HL-60/S4 treated with retinoic acid at 250 ng/mL for 4 days and 3 days (cell line): Measurements from ENCODE around the gene GPR107.

Experiments
- in situ Hi-C: fragments of 300-500 bp; cut with MboI; formaldehyde crosslinking; loops from 2 replicates; pipeline ENCODE4 v1.7.0; 2022; ENCODE audit warnings: low sequenced_read_pairs

Gene GPR107

DNA sequence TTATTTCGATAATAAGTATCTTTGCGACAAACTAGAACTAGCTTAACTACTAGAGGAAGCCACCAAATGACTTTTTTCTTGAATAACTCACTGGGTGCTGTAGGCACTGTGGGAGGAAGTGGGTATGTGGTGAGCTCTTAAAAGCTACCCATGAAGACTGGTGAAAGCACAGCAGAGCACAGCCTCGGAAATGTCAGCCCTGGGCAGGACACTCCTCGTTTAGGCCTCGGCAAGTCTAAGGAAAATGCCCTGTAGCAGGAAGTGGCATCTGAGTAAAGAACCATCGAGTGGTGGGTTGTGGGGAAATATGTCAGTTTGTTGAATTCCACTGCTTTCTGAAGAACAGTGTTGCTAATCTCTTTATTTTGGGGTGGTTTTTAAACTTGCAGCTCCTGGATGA, 74.5 kb downstream of the GPR107 start:
- in situ Hi-C loops: no loop called here

DNA sequence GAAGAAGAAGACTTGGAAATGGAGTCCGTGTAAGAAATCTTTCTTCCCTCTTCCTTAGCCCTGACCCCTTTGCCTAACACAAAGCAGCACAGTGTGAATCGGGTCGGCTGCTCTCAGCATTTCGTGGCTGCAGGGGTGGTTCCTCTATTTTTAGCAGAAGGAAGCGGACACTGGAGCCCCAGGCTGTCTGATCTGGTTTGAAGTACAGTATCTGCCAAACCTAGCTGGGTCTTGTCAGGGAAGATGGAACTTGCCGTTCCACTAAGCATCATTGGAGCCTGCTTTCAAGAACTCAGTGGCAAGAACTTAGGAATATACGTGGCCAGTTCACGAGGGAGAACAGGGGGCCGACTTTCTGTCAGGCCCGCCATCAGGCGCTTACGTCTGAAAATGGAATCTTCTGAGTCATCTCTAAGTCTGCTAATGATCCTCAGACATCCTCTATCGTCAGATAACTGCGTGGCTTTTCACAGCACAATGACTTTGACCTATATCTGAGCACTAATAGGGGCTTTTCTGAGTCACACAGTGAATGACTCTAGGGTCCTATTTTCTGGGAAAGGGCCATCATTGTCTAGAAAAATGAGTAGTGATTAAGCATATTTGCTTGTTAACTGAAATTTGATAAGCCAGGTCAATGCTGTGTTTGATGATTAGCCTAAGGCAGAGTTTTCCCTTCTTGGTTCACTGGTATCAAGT, 75.2 kb downstream of the GPR107 start:
- in situ Hi-C loops: no loop called here

DNA sequence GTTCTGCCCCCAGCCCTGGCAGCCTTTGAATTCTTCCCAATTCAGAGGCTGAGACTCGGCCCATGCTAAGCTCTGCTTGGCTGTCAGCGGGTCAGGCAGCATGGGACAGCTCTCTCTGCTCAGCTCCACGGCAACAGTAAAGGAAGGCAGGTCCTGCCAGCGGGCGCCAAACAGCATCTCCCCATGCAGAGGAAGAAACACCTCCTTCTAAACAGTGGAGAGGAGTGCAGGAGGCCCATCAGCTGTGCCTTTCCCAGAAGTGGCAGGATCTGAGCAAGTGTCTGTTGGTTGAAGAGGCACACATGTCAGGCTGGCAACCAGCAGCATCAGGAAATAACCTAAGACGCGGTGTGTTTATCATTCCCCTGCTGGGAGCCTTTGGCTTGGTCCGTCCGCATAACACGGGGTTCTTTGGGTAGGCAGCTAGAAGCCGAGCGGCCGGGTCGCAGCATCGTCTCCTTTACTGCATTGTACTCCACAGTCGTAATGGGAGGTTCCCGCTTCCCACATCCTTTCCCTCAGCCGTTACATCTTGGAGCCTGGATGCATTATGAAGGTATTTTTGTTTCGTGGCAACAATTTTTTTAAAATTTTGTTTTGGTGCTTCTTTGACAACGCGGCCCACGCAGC, 75.8 kb downstream of the GPR107 start:
- in situ Hi-C loops: no loop called here

DNA sequence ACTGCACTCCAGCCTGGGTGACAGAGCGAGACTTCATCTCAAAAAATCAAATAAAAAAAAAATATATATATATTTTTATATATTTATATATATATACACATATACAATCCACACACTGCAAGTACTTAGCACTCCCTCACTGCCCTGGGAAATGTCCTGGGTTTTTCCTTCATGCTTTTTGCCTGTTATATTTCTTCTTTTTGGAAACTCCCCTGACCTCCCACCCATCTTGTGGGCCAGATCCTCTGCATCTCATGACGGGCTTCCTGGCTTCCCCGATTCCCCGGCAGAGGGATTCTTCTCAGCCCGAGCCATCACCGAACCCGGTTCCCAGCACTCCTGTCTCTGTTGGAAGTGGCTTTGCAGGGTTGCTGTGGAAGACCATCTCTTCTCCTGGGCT, 79.0 kb downstream of the GPR107 start:
- in situ Hi-C loops: no loop called here

DNA sequence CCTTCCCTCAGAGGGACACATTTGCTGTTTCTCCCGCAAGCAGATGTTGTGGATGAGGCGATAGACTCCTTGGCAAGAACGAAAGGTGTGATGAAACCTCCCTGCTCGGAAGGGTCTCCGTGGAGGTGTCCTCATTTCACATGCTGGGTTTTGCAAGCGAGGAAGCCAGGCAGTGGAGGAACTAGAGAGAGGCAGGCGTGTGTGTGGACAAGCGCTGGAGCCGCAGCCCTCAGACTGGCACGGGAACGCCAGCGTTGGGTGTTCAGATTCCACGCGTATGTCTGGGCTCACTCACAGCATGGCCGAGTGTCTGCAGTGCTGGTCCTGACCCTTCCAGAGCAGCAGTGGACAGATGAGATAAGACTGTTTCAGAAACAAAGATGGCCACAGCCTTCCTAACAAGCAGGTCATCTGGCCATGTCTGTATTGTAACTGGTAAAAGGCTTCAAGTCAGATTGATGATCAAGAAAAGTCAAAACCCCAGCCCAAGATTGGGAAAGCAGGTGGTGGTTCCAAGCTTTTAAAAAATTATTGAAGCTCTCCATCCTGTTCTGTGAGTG, 83.5 kb downstream of the GPR107 start:
- in situ Hi-C loops: no loop called here

DNA sequence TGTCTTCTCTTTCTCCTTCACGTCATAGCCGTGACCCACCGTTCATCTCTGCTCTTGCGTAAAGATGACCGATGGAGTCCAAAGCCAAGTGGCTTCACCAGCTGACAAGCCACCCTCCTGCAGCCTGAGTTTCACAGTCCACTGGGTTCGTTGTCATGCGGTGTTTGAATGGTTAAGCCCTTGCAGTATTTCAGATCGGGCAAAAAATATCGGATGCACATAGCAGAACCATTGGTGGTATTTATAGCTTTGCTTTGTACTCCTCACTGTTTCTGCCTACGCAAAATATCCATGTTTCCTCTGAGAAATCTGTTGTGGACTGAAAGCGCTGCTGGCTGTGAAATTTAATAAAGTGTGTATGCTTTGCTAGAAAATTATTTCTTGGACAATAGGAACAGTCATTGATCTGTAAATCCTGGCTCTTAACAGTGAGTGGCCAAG, 84.0 kb downstream of the GPR107 start:
- in situ Hi-C loops: no loop called here

DNA sequence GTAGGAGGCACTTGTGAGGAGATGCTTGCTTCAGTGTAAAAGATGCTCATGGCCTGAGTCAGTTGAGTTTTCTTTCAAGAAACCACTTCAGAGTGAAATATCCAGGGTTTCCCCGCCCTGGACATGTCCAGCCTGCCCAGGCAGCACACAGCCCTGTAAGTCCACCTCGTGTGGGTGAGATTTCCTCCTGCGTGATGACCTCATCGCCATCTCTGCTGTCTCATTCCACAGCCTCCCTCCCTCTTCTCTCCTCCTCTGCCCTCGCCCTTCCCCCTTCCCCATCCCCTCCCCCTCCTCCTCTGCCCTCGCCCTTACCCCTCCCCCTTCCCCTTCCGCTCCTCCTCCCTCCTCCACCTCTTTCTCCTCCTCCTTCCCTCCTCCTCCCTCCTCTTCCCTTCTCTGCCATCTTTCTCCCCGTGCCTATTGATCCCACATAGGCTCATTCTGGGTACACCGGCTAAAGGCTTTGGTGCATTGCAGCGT, 84.5 kb downstream of the GPR107 start:
- in situ Hi-C loops: no loop called here

DNA sequence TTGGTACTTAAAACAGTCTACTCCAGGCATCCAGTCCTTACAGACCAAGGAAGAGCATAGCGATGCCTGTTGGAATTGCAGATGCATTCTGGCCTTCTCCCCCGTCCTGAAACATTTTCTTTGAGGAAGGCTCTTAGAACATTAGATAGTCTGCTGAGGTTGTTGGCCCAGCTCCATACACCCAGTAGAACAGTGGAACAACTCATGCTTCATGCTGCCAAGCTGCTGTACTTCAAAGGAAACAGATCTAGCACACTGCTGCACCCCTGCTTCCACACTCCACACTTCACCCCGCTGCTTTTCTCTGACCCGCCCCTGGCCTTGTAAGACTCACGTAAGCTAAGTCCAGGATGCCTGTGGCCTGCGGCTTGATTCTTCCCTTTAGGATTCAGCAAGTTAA, 85.1 kb downstream of the GPR107 start:
- in situ Hi-C loops: no loop called here

DNA sequence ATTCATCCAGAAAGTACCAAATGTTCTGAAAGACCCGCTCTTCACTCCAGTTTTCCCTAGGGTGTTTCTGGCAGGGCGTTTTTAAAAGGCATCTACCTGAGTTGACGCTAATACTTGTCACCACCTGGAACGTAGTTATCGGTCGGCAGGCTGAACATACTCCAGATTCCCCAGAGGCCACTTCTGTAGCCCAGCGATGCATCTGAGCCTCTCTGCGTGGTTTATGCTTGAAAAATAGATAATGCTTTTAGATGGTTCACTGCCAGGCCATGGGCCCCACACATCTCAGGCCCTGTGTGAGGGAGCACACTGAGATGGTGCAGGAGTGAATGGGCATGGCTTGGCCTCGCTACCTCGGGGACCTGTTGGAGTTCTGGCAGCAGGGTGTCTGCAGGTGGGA, 85.5 kb downstream of the GPR107 start:
- in situ Hi-C loops: no loop called here

DNA sequence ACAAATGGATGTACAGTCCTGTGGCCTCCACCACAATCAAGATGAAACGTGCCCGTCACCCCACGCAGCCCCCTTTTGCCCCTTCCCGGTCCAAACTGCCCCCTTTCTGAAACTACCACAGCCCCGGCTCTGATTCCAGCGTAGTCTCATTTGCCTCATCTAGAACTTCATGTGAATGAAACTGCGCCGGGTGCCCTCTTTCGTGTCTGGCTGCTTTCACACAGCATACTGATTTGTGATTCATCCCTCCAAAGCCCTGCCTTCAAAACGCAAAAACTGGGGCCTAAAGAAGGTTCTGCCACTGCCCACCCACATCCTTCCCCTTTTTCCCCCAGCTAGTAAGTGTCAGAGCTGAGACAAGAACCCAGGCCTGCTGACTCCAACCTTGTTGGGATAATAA, 87.0 kb downstream of the GPR107 start:
- in situ Hi-C loops: no loop called here

DNA sequence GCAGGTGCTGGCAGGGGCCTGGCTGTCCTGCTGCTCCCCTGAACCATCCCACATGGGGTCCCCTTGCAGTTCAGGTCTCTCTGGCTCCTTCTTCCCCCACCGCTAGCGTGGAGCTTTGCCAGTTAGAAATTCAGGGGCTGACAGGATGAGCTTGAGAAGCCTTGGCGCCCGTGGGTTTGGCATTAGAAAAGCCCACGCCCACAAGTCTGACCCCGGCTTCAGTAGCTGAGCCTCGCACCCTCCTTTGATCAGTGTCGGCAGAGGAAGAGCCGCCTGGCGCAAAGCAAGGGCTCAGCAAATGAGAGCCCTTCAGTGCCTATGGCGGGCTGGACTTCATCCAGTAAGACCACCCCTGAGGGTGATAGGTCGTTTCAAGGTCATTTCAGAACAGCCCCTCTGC, 88.3 kb downstream of the GPR107 start:
- in situ Hi-C loops: no loop called here

DNA sequence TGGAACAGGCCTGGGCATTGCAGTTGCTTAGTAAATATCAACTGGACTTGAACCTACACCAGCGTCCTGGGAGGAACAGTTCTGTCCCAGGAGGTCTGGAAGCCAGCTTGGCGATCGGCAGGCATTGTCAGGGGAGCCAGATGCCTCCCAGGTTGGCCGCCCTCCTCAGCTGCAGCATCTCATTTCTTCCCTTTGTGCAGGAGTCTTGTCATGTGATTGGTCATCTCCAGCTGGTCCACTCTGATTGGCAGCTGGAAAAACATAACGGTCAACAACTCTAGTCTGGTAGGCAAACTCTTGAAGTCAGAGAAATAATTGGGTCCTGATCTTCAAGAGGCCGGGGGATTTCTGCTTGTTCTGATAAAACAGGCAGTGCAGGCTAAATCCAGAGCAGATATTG, 88.9 kb downstream of the GPR107 start:
- in situ Hi-C loops: no loop called here

DNA sequence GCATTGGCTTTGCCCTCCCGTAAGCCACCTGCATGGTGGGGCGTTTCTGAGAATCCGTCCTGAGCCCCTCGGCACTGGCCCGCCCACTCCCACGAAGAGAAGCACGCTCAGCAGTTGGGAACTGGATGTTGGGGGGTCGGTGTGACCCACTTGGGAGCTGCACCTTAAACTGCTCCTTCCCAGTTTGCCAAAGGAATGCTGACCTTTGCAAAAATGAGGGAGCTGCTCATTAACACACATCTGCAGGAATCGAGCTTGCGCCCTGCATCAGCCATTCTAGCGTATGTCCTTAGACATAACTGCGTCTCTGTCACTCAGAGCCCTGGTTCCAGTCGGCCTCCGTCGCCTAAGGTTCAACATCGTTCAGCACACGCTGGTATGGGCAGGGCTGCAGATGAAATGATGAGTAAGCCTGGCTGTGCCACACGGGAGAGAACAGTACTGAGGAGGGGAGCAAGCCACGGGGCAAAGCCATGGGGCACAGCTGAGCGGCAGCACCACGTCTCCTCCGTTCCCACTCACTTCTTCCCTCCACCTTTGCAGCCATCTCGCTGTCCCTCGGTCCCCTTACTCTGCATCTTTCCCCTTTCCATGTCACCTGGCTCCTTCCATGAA, 89.7 kb downstream of the GPR107 start:
- in situ Hi-C loops: no loop called here

DNA sequence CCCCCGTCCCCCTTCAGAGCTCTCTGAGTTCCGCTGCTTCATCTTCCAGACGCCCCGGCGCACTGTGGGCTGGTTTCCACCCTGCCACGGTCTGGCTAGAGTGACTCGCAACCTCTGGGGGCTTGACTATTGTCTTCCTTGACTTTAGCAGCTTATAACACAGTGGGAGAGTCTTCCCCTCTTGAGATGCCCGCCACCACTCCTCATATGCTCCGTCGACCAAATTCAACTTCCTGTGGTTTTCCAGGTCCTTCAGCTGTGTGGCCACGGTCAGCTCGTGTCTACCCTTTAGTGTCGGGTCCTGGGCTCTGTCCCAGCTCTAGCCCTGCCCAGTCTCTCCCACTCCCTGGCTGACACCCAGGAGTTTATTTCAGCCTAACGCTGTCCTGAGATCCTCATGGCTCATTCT, 90.3 kb downstream of the GPR107 start:
- in situ Hi-C loops: no loop called here

DNA sequence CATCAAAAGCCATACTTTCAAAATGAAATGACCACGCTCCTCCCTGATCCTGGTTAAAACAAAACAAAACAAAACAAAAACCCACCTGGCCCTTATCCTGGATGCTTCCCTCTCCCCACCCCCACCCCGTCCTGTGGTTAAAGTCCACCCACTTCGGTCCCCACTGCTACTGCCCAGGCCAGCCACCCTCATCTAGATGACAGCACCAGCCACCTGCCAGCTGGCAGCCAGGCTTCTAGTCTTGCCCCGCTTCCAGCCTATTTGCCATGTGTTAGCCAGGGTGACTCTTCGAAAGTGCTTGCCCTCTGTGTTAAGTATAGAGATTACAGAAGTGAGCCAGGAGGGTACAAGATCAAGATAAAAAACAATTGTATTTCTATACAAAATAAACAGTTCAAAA, 91.0 kb downstream of the GPR107 start:
- in situ Hi-C loops: no loop called here

DNA sequence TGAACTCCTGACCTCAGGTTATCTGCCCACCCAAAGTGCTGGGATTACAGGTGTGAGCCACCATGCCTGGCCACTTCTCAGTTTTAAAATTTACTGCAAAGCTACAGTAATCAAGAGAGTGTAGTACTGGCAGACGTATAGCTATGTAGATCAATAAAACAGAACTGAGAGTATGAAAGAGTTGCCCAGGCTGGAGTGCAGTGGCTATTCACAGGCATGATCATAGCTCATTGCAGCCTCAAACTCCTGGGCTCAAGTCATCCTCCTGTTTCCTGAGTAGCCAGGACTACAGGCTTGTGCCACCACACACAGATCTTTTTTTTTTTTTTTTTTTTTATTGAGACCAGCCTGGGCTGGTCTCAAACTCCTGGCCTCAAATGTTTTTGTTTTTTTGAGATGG, 92.0 kb downstream of the GPR107 start:
- in situ Hi-C loops: no loop called here

DNA sequence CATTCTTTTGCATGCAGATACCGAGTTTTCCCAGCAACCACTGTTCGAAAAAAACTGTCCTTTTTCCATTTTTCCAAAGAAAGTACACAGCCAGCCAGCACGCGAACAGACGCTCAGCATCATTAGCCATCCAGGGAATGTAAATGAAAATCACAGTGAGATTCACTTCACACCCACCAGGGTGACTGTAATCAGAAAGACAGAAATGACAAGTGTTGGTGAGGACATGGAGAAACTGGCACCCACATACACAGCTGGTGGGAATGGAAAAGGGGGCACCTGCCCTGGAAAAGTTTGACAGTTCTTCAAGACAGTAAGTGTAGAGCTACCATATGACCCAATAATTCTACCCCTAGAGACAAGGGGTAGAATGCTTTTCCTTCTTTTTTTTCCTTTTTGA, 93.5 kb downstream of the GPR107 start:
- in situ Hi-C loops: no loop called here

DNA sequence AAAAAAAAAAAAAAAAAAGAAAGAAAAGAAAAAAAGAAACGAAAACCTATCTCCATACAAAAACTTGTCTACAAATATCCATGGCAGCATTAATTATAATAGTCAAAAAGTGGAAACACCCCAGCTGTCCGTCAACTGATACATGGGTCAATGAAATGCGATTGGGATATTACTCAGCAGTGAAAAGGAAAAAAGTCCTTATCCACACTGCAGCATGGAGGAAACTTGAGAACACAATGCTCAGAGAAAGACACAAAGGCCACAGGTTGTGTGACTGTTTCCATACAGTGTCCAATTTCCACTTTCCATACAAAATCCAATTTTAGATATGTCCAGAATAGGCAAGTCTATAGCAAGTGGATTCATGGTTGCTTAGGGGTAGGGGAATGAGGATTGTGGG, 94.2 kb downstream of the GPR107 start:
- in situ Hi-C loops: no loop called here

DNA sequence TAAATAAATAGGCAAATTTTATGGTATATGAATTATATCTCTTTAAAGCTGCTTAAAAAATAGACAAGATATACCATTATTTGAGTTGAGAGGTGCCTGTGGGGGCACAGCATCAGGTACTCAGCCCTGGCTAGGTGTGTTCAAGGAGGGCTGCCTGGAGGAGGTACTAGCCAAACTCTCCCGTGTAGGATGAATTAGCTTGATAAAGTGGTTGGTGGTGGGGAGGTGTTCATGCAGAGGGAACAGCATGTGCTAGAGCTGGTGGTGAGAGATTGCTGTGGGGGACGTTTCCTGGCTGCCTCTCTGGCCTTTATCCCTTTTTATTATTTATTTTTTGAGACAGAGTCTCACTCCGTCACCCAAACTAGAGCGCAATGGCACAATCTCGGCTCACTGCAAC, 95.3 kb downstream of the GPR107 start:
- in situ Hi-C loops: no loop called here

DNA sequence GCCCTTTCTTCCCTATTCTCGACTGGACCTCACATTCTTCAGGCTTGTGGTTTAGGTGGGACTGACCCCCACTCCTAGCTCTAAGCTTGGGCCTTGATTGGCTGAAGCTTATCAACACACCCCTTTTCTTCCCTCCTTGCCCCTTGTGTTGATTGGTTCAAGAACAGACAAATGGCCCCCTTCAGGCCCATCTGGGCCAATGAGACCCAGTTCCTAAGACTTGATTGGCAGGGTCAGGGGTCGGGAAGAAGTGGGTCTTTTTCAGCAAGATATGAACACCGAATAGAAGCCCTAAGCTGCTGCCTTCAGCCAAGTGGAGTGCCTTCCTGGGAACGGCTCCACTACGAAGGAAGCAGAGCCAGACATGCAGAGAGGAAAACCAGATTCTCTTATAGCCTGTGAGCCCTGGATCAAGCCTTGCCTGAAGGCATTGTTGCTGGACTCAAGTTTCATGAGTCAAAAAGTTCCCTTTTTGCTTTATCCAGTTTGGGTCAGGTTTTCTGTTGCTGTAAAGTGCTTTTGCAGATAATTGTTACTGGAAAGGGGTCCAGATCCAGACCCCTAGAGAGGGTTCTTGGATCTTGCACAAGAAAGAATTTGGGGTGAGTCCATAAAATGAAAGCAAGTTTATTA, 96.1 kb downstream of the GPR107 start:
- in situ Hi-C loops: no loop called here

DNA sequence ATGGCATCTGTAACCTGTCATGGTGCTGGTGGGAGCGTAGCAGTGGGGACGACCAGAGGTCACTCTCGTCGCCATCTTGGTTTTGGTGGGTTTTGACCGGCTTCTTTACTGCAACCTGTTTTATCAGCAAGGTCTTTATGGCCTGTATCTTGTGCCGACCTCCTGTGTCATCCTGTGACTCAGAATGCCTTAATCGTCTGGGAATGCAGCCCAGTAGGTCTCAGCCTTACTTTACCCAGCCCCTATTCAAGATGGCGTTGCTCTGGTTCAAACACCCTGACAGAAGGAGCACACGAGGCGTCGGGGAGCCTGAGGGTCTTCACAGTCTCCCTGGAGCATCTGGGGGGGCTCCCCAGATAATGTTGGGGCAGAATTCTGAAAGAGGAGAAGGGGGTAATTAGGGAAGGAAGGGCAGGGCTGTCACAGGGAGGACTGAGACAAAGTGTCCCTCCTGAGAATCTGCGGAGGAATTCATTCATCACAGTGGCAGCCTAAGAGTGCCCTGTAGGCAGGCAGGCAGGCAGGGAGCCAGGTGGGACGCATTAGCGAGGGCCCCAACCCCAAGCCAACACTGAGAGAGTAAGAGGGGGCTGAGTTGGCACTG, 97.2 kb downstream of the GPR107 start:
- in situ Hi-C loops: no loop called here
